NCI-H128 (cell line): ENCODE results near the gene WDR7.

Experiments
- DNase-seq: peaks from one replicate; lab custom pipeline; 2025; ENCODE audit not compliant: unreplicated experiment; lab: John Stamatoyannopoulos, UW

WDR7 gene

GRCh38 chr18:56878711-56879110, 227.6 kb downstream of the WDR7 start:
- DNase-seq, result no peak

DNA sequence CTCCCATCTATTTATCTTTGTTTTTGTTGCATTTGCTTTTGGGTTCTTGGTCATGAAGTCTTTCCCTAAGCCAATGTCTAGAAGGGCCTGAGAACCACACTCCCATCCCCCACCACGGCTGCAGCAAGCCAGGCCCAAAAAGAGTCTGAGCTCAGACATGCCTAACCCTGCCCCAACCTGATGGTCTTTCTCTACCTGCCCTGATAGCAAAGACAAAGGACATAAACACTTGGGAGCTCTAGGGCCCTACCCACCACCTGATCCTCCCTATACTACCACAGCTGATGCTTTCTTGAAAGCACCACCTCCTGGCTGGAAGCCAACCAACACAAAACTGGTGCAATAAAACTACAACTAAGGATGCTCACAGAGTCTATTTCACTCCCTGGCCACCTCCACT, 233.4 kb downstream of the WDR7 start:
- no peak for DNase-seq

- DNase-seq, result no peak
These were observed 237.8 kb downstream of the WDR7 start for GRCh38 chr18:56888978-56889377.

DNA sequence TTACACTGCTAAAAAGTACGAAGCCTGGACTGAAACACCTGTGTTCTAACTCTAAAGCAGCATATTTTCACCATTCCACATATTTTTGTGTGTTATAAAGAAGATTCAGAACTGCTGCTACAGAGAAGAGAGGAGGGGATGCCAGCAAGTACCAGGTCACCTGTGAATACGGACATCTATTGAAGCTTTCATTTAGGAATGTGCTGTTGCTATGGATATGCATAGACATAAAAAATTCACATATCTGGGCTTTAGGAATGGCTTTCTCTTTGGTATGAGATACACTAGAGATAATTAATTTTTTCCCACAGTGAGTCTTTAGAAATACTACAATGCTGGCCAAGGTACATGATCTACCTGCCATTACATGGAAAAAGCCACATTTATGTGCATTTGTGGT, 238.5 kb downstream of the WDR7 start:
- DNase-seq, result no peak

DNA sequence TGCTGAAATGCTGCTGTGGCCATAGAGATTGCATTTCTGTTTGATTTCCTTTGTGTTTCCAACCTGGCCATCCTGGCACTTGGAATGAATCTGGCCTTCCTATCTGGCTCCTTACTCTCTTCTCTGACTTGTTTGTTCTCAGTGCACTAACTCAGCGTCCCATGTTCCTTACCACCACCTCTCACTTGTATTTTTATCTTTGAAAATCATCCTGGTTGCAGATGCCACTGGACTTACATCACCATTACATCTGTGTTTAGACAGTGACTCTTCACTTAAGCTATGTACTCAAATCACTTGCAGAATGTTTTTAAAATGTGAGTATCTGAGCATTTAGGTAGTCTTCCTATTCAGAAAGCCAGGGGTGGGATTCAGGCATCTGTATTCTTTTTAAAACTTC, 239.5 kb downstream of the WDR7 start:
- DNase-seq, result no peak

GRCh38 chr18:56891116-56891515, 240.0 kb downstream of the WDR7 start:
- no peak for DNase-seq

DNA sequence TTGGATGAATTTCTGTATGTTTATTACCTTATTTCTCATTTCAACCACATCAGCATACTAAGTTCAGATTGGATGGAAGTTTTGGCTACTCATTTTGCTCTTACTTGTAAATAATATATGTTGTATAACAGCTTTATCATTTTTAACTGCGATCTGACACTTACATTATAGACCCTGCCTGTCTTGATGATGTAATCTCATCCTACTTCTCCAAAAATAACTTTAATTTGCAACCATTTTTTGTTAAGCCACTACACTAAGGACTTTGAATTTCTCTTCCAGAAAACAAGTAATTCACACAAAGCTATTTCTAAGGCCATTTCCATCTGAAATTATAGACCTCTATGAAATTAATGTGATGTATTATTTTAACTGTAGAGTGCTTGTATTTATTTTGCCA, 240.7 kb downstream of the WDR7 start:
- no peak for DNase-seq

DNA sequence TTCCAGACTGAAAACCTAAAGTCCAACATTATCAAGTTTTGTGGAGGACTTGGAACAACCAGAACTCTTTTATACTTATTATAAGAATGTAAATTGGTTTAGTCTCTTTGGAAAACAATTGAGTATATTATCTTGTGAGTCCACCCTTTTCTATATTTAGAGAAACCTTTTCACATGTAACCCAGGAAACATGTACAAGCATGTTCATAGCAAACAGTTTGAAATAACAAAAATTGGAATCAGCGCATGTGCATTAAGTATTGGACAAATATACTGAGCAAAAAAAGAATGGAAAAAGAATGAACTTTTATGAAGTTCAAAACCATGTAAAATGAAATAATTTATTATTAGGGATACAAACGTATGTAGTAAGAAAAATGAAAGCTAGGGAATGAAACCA, 246.0 kb downstream of the WDR7 start:
- no peak for DNase-seq

DNA sequence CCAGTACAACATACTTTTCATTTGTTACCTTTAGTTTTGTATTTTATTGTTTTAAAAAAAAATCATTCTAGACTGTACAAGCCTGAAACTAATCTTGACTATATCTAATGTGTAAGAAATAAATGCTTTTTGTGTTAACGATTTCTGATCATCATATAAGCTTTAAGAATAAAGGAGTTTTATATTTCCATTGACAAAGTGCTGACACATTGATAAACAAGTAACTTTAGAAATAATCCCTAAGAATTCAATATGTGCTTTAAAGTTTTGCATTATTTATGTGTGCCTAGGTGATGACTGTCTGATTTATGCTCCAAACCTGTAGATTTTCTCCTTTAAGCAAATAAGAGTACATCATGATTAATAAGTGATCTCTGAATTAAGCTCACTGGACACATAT, 248.5 kb downstream of the WDR7 start:
- no peak for DNase-seq

DNA sequence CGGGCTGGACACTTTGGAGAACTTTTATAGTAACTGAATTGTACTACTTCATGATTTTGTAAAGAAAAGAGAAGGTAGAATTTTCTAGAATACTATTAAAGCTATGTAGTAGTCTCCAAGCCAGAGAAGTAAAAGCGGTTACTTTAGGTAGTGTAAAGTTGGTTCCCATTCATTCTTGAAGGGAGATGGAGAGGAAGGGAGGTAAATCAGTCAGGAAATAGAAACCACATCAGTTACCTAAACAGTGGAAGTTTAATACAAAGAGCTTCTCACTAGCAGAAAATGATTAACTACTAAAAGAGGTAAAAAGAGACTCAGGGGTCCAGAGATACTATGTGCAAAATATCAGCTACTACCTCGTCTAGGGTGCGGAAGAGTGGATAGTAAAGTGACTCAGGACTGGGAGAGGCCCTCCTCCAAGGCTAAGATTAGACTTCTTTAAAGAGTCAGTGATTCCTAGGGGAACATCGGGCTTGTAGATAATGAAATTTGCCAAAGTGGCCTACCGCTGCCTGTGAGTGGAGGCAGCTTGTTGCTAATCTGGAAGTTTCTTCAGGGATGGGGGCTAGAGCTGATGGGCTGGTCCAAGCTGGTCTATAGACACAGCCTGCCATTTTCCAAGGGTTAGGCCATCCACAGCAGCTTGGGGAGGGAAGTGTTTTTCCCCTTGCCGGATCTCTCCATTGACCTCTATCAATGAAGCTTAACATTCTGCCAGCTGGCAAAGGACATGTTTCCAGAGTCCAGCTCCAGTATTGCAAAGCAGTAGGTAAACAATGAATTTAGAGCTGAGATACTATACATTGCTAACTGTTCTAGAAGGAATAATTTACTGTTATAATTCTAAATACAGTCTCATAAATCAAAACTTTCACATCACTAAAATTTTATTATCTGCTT, 249.3 kb downstream of the WDR7 start:
- no peak for DNase-seq

GRCh38 chr18:56901919-56902318, 250.8 kb downstream of the WDR7 start:
- DNase-seq, result no peak

DNA sequence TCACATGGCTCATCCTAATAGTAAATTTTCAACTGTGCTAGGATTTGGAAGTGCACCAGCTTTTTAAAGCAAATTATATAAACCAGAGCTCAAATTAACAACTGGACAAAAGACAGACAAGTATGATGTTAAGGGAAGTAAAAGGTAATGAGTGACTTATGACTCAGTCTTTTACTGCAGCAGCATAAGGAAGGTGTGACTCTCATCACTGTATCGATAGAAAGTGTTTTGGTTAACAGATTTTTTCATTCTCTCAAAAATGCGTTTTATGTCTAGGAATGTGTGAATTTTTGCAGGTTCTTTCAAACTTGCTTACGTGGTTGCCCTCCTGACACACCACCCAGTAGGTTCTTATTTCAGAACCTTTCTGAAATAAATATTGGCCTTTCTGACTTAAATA, 251.5 kb downstream of the WDR7 start:
- DNase-seq, result no peak

GRCh38 chr18:56903686-56904085, 252.5 kb downstream of the WDR7 start:
- DNase-seq, result no peak

DNA sequence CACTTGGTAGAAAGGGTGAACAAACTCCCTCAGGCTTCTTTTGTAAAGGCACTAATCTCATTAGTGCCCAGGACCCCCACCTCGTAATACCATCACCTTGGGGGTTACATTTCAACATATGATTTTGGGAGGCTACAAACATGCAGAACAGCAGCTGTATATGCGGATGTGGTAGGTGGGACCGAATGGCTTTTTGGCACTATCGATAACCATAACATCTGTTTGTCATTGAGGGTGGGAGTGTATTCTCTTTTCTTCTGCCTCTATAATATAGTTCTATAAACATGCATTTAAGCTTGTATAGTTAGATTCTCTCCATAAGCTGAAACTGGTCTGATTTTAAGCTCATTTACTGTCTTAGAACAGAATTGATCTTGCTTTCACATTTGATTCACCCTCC, 256.6 kb downstream of the WDR7 start:
- no peak for DNase-seq

- no peak for DNase-seq
These were observed 259.1 kb downstream of the WDR7 start for GRCh38 chr18:56910237-56910636.

- no peak for DNase-seq
These were observed 259.8 kb downstream of the WDR7 start for GRCh38 chr18:56910967-56911366.

GRCh38 chr18:56913941-56914340, 262.8 kb downstream of the WDR7 start:
- no peak for DNase-seq

- DNase-seq, result no peak
These were observed 268.0 kb downstream of the WDR7 start for GRCh38 chr18:56919190-56919589.

DNA sequence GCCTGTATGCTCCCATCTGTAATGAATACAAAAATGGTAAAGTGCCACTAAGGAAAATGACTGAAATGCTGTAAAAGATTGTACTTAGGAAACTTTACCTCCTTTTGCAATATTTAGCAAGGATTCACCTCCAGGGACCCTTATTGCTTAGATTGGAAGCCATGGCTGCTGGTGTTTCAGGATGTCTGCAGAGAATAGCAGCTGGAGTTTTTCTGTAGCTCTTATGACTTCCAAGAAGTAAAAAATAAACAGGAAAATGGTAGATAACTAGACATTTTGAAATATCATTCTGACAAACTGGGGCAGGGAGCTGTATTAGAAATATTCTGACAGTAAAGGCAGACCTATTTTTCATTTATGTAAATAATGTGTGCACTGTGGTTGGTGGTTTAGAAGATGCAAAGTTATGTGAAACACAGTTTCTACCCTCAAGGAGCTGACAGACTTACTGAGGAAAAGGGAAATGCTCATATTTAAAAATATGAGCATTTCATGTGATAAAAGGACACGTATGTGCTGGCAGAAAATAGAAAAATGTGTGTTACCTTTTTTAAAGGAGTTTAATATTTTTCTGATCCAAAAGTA, 270.8 kb downstream of the WDR7 start:
- no peak for DNase-seq

GRCh38 chr18:56926734-56927133, 275.6 kb downstream of the WDR7 start:
- no peak for DNase-seq

GRCh38 chr18:56927786-56928185, 276.6 kb downstream of the WDR7 start:
- no peak for DNase-seq

- no peak for DNase-seq
These were observed 278.7 kb downstream of the WDR7 start for GRCh38 chr18:56929886-56930285.

DNA sequence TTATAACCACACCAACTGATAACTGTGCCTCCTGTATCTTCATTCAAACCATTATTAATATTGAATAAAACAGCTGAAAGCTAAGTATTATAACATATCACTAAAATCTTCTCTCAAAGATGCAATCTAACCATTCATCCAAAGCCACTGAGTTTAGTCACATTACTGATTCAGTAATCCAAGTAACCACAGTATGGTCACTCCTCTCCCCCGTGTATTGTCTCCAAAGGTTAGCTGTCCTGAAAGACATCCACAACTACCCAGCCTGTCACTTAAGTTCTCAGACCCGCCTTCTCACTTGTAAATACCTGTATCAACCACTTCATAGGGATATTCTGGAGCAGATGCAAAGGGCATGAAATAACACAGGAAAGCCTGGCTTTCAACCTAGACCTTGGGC, 282.3 kb downstream of the WDR7 start:
- DNase-seq, result no peak
